SK-N-SH (cell line): Measurements from ENCODE around the gene DENND2A. TPM values are rescaled to one million over a fixed set of nuclear protein-coding genes. Genes with fewer than 3 reads are reported as not detected.

Experiments
- CTCF ChIA-PET: fragments of 300-600, 350-600 bp; formaldehyde crosslinking; extraction: SDS; loops from one replicate; lab custom pipeline; 2021; lab: Yijun Ruan, JAX
- POLR2A ChIA-PET: fragments of 350-600 bp; sonication (Branson Sonifier 250); formaldehyde crosslinking; extraction: SDS; loops from one replicate; lab custom pipeline; 2020; ENCODE audit warnings: antibody characterized with exemption, inconsistent platforms; lab: Yijun Ruan, JAX
- DNase-seq: peaks from one replicate; pipeline ENCODE4 v3.0.0; 2012
- H2AFZ ChIP-seq: fragments of 200-600 bp; sonication (generic); 2 replicates; pipeline ENCODE4 v1.8.1; 2016; ENCODE audit warnings: antibody characterized with exemption, mild to moderate bottlenecking, low read depth
- H3F3A ChIP-seq: fragments of 200-600 bp; sonication (generic); replicated peaks from 2 replicates; pipeline ENCODE3; 2016; ENCODE audit warnings: antibody characterized with exemption, mild to moderate bottlenecking; ENCODE audit not compliant: insufficient read depth
- H3K27ac ChIP-seq, 2 experiments: fragments of 200-500 bp in 1 of 2; fragments of 200-600 bp in 1 of 2; sonication (Bioruptor generic) in 1 of 2; sonication (generic), shearing (Covaris generic) in 1 of 2; 2 replicates each; pipeline versions ENCODE4 v1.5.1 to v1.6.1; 2014 to 2016; ENCODE audit warnings: low read depth in 2 of 2, inconsistent platforms in 1 of 2, low read length in 1 of 2, mild to moderate bottlenecking in 1 of 2, mixed read lengths in 1 of 2
- H3K27me3 ChIP-seq: fragments of 200-600 bp; sonication (generic), shearing (Covaris generic); 2 replicates; pipeline ENCODE4 v1.6.1; 2016; ENCODE audit warnings: mixed run types; ENCODE audit not compliant: insufficient read depth
- H3K36me3 ChIP-seq, 2 experiments: fragments of 200-500 bp in 1 of 2; fragments of 200-600 bp in 1 of 2; sonication (Bioruptor generic) in 1 of 2; sonication (generic) in 1 of 2; replicated peaks in 1 of 2; 2 replicates each; pipeline versions ENCODE3 to v1.5.1; 2014 to 2016; ENCODE audit warnings: low read length in 1 of 2, mild to moderate bottlenecking in 1 of 2; ENCODE audit not compliant: insufficient read depth in 2 of 2, control insufficient read depth in 1 of 2
- H3K4me1 ChIP-seq, 2 experiments: fragments of 200-500 bp in 1 of 2; fragments of 200-600 bp in 1 of 2; sonication (Bioruptor generic) in 1 of 2; sonication (generic), shearing (Covaris generic) in 1 of 2; 2 replicates each; pipeline versions ENCODE4 v1.5.1 to v1.6.1; 2014 to 2016; ENCODE audit warnings: low read depth in 1 of 2, low read length in 1 of 2, mixed run types in 1 of 2; ENCODE audit not compliant: insufficient read depth in 2 of 2, control insufficient read depth in 1 of 2
- H3K4me2 ChIP-seq: fragments of 200-600 bp; sonication (generic), shearing (Covaris generic); 2 replicates; pipeline ENCODE4 v1.6.1; 2017; ENCODE audit warnings: mixed run types
- H3K4me3 ChIP-seq, 2 experiments: fragments of 200-500 bp in 1 of 2; fragments of 200-600 bp in 1 of 2; sonication (Bioruptor generic) in 1 of 2; sonication (generic), shearing (Covaris generic) in 1 of 2; 2 replicates each; pipeline versions ENCODE4 v1.5.1 to v1.8.1; 2014 to 2016; ENCODE audit warnings: low read depth in 2 of 2, inconsistent platforms in 1 of 2, low read length in 1 of 2, mild to moderate bottlenecking in 1 of 2, mixed read lengths in 1 of 2, moderate library complexity in 1 of 2
- H3K79me2 ChIP-seq: fragments of 200-600 bp; sonication (generic); 2 replicates; pipeline ENCODE4 v1.8.1; 2017; ENCODE audit warnings: mild to moderate bottlenecking; ENCODE audit not compliant: insufficient read depth
- H3K9ac ChIP-seq: fragments of 200-600 bp; sonication (generic); 2 replicates; pipeline ENCODE4 v1.6.1; 2017; ENCODE audit warnings: mixed run types
- H3K9me2 ChIP-seq: fragments of 200-600 bp; sonication (generic); 2 replicates; pipeline ENCODE4 v1.6.1; 2017; ENCODE audit warnings: mixed run types
- H3K9me3 ChIP-seq: fragments of 200-600 bp; sonication (generic); 2 replicates; pipeline ENCODE4 v1.6.1; 2017; ENCODE audit warnings: mixed run types, mild to moderate bottlenecking, moderate library complexity
- H4K20me1 ChIP-seq: fragments of 200-600 bp; sonication (generic); 2 replicates; pipeline ENCODE4 v1.6.1; 2017; ENCODE audit warnings: mild to moderate bottlenecking, mixed run types; ENCODE audit not compliant: insufficient read depth
- CHD2 ChIP-seq: fragments of 150-350 bp; IDR thresholded peaks from 2 replicates; pipeline ENCODE4 v1.6.1; 2018; ENCODE audit warnings: low read length; ENCODE audit not compliant: partially characterized antibody
- EP300 ChIP-seq, 2 experiments: IDR thresholded peaks; 2 replicates each; pipeline versions ENCODE4 v1.4.0 to v1.6.1; 2012; ENCODE audit warnings: borderline replicate concordance in 1 of 2, low read depth in 1 of 2, low read length in 1 of 2
- EZH2phosphoT487 ChIP-seq: fragments of 200-600 bp; sonication (generic); IDR thresholded peaks from 2 replicates; pipeline ENCODE4 v1.6.1; 2017; ENCODE audit warnings: low read depth, mixed run types, mild to moderate bottlenecking, antibody characterized with exemption, moderate library complexity, borderline replicate concordance
- FOXJ3 ChIP-seq: sonication (generic); formaldehyde crosslinking; IDR thresholded peaks from 2 replicates; pipeline ENCODE4 v1.5.1; 2020; ENCODE audit warnings: mild to moderate bottlenecking, missing genetic modification reagents
- IRF3 ChIP-seq: fragments of 150-350 bp; IDR thresholded peaks from 2 replicates; pipeline ENCODE4 v1.6.1; 2016; ENCODE audit warnings: mild to moderate bottlenecking, low read depth, low read length
- MAX ChIP-seq: IDR thresholded peaks from 2 replicates; pipeline ENCODE4 v1.4.0; 2012; ENCODE audit warnings: low read depth
- MEF2A ChIP-seq: IDR thresholded peaks from 2 replicates; pipeline ENCODE4 v1.4.0; 2012; ENCODE audit warnings: low read depth, borderline replicate concordance
- MXI1 ChIP-seq: IDR thresholded peaks from 2 replicates; pipeline ENCODE4 v1.6.1; 2012; ENCODE audit warnings: mild to moderate bottlenecking, low read depth, low read length, improper control_type of control experiment
- NFIC ChIP-seq: IDR thresholded peaks from 2 replicates; pipeline ENCODE4 v1.4.0; 2012; ENCODE audit warnings: borderline replicate concordance
- POLR2AphosphoS5 ChIP-seq: IDR thresholded peaks from 2 replicates; pipeline ENCODE4 v1.6.1; 2012; ENCODE audit warnings: low read depth, low read length
- RAD21 ChIP-seq: IDR thresholded peaks from 2 replicates; pipeline ENCODE4 v1.6.1; 2012; ENCODE audit warnings: mild to moderate bottlenecking, low read length
- RCOR1 ChIP-seq: fragments of 150-350 bp; IDR thresholded peaks from 2 replicates; pipeline ENCODE4 v1.6.1; 2017; ENCODE audit warnings: antibody characterized with exemption, low read length
- RXRA ChIP-seq: IDR thresholded peaks from 2 replicates; pipeline ENCODE4 v1.4.0; 2012; ENCODE audit warnings: low read depth, mild to moderate bottlenecking, borderline replicate concordance
- TAF1 ChIP-seq: IDR thresholded peaks from 2 replicates; pipeline ENCODE4 v1.6.1; 2012; ENCODE audit warnings: low read depth, mild to moderate bottlenecking, low read length, moderate library complexity, borderline replicate concordance
- TCF12 ChIP-seq: IDR thresholded peaks from 2 replicates; pipeline ENCODE4 v1.4.0; 2012
- USF1 ChIP-seq: IDR thresholded peaks from 2 replicates; pipeline ENCODE4 v1.4.0; 2012; ENCODE audit warnings: low read depth, borderline replicate concordance
- YY1 ChIP-seq: IDR thresholded peaks from 2 replicates; pipeline ENCODE4 v1.4.0; 2012; ENCODE audit warnings: low read depth, mild to moderate bottlenecking
- WGBS: methylation state at CpG from one replicate; pipeline ENCODE4 v1.1.6; 2017; ENCODE audit warnings: low lambda C conversion rate; 5-methylcytosine and 5-hydroxymethylcytosine counted together
- polyA plus RNA-seq, 3 experiments: library from polyadenylated mRNA; depleted of rRNA; stranded (reverse); fragments of >200 nt; gene quantifications; 2 replicates each; pipeline ENCODE4 v1.2.3, GENCODE V29; 2012

The DENND2A gene
- polyA plus RNA-seq, 1 of the 3 experiments (the other 2 are of a cell fraction) = 3.5 TPM

- no peaks in the 10 kb centered on the region for H3K4me1 ChIP-seq
- H3K27ac ChIP-seq = no peak overlapping the region
- no peaks in the 10 kb centered on the region for H3K79me2 ChIP-seq
- peaks cover 3% of the 10 kb centered on the region for H3F3A ChIP-seq
- TF ChIP-seq YY1 (no peak), MXI1 (no peak)
- no peak for DNase-seq
- H3K27me3 ChIP-seq = no peaks in the 10 kb centered on the region
- WGBS = 88% methylated on average over 31 of the region's 31 CpGs
- H3K9me2 ChIP-seq = no peaks in the 10 kb centered on the region
- H3K4me2 ChIP-seq = no peak overlapping the region
- no peaks in the 10 kb centered on the region for H3K36me3 ChIP-seq
- no peaks in the 10 kb centered on the region for H4K20me1 ChIP-seq
- POLR2A ChIA-PET = interaction anchor here (0.9 kb wide), 1 partner anchor 9 kb away, joined by 3 read pairs; no protein-coding TSS in a partner anchor
- no peak overlapping the region for H3K9ac ChIP-seq
- CTCF ChIA-PET = interaction anchor here (0.5 to 3.2 kb wide), 5 partner anchors 10 to 126 kb away, joined by 3 to 32 read pairs (median 10); no protein-coding TSS in a partner anchor
- H3K9me3 ChIP-seq = no peaks in the 10 kb centered on the region
- H2AFZ ChIP-seq = no peak overlapping the region
- no peak overlapping the region for H3K4me3 ChIP-seq
These were observed 113.6 kb downstream of the DENND2A start for GRCh38 chr7:140526787-140527664.

- Histone ChIP-seq H3K36me3 (no peaks in the 10 kb centered on the region), H3K9ac (no peak overlapping the region), H3K9me3 (no peaks in the 10 kb centered on the region), H3K4me1 (no peaks in the 10 kb centered on the region), H3K9me2 (no peaks in the 10 kb centered on the region), H3K27ac (no peak overlapping the region), H4K20me1 (no peaks in the 10 kb centered on the region), H3K79me2 (no peaks in the 10 kb centered on the region), H2AFZ (no peak overlapping the region), H3K27me3 (no peaks in the 10 kb centered on the region), H3K4me3 (no peak overlapping the region)
- ChIA-PET CTCF (interaction anchor here (0.5 to 3.2 kb wide), 4 partner anchors 9 to 127 kb away, joined by 3 to 32 read pairs (median 7); no protein-coding TSS in a partner anchor), POLR2A (interaction anchor here (0.9 kb wide), 1 partner anchor 8 kb away, joined by 3 read pairs; no protein-coding TSS in a partner anchor)
- no peak for DNase-seq
- WGBS = 92% methylated on average over 9 of the region's 9 CpGs
- TF ChIP-seq USF1 (no peak), MAX (no peak), NFIC (no peak), CHD2 (no peak), RXRA (no peak), YY1 (no peak), TAF1 (no peak), RCOR1 (no peak), POLR2AphosphoS5 (no peak), FOXJ3 (CRISPR knock-in tag) (no peak), RAD21 (no peak), MEF2A (no peak), TCF12 (no peak), IRF3 (no peak), EZH2phosphoT487 (no peak), EP300 (IDR thresholded peaks at IDR 0.05; ENCODE audit: borderline replicate concordance in 1 of 2, low read depth in 1 of 2, low read length in 1 of 2) (no peak)
- TF ChIP-seq, all 33 proteins: peak for 0
- H3K4me2 ChIP-seq = no peak overlapping the region
- H3F3A ChIP-seq = peaks cover 3% of the 10 kb centered on the region
These were observed 114.4 kb downstream of the DENND2A start for GRCh38 chr7:140526214-140526613.
